GM15510 (cell line): ENCODE results near the gene ZBTB7C.

Experiments used
- POLR2A ChIP-seq: IDR thresholded peaks from 3 replicates; pipeline ENCODE4 v1.6.1; 2011; ENCODE audit warnings: borderline replicate concordance; ENCODE audit not compliant: insufficient read length; ENCODE audit errors: extremely low read depth

The ZBTB7C gene

DNA sequence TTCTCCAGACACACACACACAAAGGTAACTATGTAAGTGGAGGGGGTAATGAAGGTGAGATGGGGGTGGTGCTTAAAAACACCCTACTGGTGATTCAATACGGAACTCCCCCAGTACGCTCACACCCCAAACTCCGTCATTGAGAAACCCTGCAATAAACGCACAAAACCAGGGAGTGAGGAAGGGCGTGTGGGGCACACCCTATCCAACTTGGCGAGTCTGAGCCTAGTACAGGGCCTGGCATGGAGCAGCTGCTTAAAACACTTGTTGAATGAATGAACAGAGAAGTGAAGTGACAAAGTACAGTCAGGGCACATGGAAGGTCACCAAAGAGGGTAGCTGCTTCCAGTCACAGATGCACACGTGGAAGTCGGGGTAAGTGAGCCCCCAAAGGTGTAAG is 331.9 kb downstream of the ZBTB7C start:
- TF ChIP-seq POLR2A, result no peak

DNA sequence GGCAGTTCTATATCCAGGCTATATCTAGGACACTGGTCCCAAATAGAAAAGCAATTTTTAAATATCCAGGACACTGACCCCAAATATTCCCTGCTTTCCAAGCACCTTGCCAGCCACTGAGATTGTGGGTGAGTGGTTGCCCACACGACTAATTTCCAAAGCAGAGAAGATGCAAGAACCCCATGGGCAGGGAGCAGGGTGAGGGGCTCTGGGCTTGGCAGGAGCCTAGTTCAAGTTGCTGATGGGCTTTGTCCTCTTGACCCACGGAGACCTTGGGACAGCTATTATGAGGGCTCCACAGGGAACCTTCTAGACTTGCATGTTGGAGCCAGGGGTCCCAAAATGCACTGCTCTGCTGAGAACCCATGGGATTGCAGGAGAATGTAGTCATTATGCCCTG is 332.7 kb downstream of the ZBTB7C start:
- no peak for TF ChIP-seq POLR2A

DNA sequence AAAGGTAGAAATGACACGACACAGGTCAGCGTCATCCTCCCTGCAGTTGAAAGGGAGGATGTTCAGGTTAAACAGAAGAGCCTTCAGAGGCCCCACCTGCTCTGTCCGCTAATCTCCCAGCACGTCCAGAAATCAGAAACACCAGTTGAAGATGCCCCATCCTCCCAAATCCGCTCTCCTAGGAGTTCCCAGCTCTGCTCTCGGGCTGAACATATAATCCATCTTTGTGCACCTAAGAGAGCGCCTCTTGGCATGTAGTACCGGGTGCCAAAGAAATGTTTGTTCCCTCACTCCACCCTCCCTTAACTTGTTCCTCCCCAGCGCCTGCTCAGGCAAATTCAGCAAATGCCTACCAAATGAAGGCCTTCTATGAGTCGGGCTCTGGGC is 333.5 kb downstream of the ZBTB7C start:
- TF ChIP-seq POLR2A, result no peak

- TF ChIP-seq POLR2A, result no peak
These were observed 334.1 kb downstream of the ZBTB7C start for GRCh38 chr18:48074929-48075706.

DNA sequence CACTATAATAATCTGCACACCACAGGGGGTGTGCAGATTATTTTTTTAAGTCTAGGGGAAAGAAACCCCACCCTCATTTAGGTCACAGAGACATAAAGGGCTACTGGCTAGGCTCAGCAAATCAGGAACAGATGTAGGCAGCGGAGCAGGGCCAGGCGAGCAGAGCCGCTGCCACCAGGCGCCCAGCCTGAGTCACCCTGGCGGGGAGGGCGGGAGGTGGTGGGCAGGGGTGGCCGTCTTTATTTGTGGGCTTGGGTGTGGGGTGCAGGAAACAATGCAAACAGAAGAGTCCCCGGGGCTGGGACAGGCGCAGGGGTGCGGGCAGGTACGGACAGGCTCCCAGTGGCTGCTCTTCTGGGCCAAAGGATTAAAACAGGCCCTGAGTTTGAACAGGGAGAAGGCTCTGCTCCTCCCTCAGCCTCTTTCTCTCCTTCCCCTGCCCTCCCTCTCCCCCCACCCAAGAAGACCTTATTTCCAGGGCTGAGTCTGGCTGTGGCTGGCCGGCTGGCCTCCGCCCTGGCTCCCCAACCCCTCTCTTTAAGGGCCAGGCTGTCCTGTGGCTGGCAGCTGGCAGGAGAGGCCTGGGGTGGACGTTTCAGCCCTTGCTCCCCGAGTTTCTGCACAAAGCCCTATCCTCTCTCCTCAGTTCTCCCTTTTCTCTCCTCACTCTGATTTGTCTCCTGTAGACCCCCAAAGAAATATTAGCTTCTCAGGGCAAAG is 335.8 kb downstream of the ZBTB7C start:
- TF ChIP-seq POLR2A, result no peak

DNA sequence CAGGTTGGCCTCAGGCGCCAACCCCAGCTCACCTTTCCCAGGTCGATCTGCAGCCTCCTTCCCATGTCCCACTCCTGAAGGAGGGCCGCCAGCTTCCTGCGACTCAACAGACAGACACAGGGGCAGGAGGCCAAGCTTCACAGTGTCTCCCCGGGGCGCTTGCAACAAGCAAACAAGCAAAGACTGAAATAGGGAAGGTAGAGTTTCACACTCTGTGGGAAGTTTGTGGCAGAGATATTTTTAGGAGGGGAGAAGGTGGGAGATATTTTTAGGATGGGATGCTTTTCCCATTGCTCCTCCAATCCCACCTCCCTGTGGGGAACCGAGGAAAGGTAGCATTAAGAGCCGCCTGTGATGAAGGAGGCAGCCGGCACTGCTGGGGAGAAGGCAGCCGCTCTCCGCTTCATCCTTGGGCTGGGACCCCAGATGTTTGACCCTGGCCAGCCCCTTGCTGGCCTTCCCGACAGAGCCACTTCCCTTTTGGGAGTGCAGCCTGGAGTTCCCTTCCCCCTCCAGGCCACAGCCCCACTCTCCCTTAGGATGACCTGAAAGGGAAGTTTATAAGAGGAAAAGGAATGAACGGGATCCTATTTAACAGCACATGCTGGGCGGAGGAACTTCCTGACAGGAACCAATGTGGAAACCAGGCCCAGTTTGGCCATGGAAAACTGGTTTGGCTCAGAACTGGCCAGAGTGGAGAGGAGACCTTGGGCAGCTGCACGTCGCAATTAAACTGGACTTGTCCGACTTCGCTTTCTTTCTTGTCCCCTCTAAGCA is 336.6 kb downstream of the ZBTB7C start:
- no peak for TF ChIP-seq POLR2A

DNA sequence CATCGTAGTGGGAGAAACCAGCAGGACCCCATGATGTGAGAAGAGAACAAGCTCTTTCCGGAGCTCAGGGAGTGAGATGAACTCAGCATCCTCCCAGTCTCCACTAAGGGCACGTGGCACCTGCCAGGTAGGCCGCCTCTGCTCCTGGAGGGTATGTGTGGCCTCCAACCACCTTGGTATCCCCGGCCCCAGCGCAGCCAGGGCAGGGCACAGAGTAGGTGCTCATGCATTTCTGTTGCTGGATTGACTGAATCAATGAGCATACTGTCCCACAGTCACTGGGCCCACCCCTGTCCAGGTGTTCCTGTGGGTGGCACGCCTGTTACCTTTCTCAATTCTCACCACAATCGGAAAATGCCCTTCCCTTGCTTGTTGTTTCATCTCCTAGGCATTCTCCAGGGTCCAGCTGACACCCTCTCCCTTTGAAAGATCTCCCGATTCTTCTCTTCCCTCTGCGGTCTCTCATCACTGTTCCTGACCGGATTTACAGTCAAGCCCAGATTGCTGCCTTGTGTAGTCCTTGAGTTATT is 340.2 kb downstream of the ZBTB7C start:
- TF ChIP-seq POLR2A, result no peak

DNA sequence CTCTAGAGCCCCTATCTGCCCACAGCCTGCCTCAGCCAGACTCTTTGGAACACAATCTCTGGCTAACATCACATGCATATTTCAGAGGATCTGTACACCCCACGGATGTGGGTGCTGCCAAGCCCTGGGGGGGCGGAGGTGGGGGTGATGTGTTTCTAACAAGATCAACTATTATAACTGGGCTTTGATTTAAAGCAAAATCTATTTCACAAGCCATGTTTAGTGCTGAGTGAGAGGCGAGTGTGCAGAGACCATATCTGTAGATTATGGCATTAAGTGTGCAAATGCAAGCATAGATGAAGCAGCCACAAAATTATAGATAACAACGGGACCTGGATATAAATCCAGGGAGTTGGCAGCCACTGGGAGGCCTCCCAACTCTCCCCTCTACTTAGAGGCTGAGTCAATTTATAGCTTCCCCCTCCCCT is 342.9 kb downstream of the ZBTB7C start:
- TF ChIP-seq POLR2A, result no peak

DNA sequence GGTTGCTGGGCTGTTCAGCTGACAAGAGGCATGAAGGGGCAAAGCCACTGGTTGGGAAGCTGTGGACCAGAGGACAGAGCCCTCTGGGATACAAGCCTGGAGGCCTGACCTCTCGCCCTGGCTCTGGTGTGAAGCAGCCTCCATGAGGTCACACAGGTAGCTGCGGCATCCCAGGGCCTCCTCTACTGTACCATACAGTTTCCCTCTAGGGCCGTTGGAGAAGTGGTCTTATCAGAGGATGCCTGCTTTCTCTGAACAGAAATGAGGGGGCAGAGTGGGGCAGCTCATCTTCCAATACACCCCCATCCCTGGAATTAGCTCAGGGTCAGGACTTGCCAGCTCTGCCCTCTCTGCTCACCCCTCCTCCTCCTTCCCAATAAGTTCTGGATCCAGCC is 343.6 kb downstream of the ZBTB7C start:
- TF ChIP-seq POLR2A, result no peak

DNA sequence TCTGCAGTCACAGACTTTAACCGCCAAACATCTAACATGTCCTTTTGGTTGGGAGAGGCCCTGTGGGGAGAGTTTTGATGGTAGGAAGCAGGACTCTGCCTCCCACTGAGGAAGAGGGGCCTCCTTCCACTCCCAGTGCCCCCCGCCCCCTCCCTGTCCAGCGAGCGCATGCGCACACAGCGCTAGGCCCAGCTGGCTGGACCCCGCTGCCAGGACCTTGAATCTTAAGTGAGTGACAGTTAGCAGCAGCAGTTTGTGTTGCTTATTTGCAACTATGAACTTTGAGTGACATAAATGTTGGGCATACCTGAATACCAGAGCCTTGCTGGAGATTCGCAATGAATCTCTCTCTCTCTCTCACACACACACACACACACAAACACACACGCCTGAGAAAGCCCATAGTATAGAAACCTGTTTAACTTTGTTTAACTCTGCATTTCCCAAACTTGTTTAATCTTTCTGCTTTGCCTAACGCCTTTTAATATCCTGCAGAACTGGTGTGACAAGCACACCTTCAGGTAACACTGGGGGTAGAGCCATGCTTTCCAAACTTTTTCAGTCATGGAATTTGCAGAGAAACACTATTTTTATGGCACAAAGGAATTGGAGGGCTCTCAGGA is 344.1 kb downstream of the ZBTB7C start:
- no peak for TF ChIP-seq POLR2A

GRCh38 chr18:48061781-48062570 is 347.2 kb downstream of the ZBTB7C start:
- no peak for TF ChIP-seq POLR2A

- TF ChIP-seq POLR2A, result no peak
These were observed 348.2 kb downstream of the ZBTB7C start for GRCh38 chr18:48060970-48061369.

- no peak for TF ChIP-seq POLR2A
These were observed 348.8 kb downstream of the ZBTB7C start for GRCh38 chr18:48060346-48060745.
